ENCODE results near the gene ESPNL. TPM values are rescaled to one million over a fixed set of nuclear protein-coding genes. Genes with fewer than 3 reads are reported as not detected.

ESPNL gene
- total and polyA plus RNA-seq, 9 donors, result 0.11 to 12.9 (median 0.61) TPM

- Histone ChIP-seq H3K36me3 (no peaks in the 10 kb centered on the region), H3K9me3 (no peaks in the 10 kb centered on the region), H3K27ac (no peak overlapping the region), H3K27me3 (no peaks in the 10 kb centered on the region), H3K4me3 (no peak overlapping the region), H3K4me1 (ENCODE audit: insufficient read depth) (no peaks in the 10 kb centered on the region)
- no peak for DNase-seq
- intact Hi-C loops (cut with DNase I), result no loop called here
- 80 to 85% (median 85%) methylated on average over 3 of the region's 3 CpGs for WGBS, 3 donors
- TF ChIP-seq, protein P1, sequence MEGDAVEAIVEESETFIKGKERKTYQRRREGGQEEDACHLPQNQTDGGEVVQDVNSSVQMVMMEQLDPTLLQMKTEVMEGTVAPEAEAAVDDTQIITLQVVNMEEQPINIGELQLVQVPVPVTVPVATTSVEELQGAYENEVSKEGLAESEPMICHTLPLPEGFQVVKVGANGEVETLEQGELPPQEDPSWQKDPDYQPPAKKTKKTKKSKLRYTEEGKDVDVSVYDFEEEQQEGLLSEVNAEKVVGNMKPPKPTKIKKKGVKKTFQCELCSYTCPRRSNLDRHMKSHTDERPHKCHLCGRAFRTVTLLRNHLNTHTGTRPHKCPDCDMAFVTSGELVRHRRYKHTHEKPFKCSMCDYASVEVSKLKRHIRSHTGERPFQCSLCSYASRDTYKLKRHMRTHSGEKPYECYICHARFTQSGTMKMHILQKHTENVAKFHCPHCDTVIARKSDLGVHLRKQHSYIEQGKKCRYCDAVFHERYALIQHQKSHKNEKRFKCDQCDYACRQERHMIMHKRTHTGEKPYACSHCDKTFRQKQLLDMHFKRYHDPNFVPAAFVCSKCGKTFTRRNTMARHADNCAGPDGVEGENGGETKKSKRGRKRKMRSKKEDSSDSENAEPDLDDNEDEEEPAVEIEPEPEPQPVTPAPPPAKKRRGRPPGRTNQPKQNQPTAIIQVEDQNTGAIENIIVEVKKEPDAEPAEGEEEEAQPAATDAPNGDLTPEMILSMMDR (IDR thresholded peaks at IDR 0.05), result no peak
- TF ChIP-seq POLR2A (IDR thresholded peaks at IDR 0.05) (no peak), EP300 (IDR thresholded peaks at IDR 0.05) (no peak)
Observed at GRCh38 chr2:238059505-238059904, 40.6 kb upstream of the ESPNL start.

DNA sequence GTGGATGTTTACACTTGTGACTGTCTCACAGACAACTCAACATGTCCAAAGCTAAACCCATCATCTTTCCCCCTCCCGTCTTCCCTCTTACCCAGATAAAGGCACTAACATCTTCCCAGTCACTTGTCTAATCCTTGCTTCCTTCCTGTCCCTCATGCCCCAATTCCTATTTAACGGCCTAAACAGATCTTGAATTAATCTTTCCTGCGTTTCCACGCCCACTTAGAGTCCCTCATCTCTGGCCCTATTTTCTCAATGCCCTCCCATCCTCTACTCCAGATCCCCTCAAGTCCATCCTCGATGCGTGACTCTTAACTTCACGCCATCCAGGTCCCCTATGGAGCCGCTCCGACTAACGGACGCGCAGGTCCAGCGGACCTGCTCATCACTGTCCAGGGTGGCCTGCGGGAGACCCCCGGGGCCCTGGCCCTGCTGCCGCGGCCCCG, 40.0 kb upstream of the ESPNL start:
- Histone ChIP-seq H3K27me3 (no peaks in the 10 kb centered on the region), H3K9me3 (no peaks in the 10 kb centered on the region), H3K4me3 (peak overlapping the region; percentile 94), H3K36me3 (no peaks in the 10 kb centered on the region), H3K27ac (peak overlapping the region; percentile 61 to 73), H3K4me1 (ENCODE audit: insufficient read depth) (no peaks in the 10 kb centered on the region)
- intact Hi-C loops (cut with DNase I), result loop anchor here in 1 of 4 donors (5.0 kb wide), 1 partner anchor 93 kb away; the partner anchor contains the start of gene UBE2F
- TF ChIP-seq, protein P1 (IDR thresholded peaks at IDR 0.05), result peak in 1 of 3 donors; percentile 17
- no peak for TF ChIP-seq POLR2A (IDR thresholded peaks at IDR 0.05)
- 1 to 2% (median 2%) methylated on average over 16 to 18 of the region's 18 CpGs for WGBS, 3 donors
- no peak for DNase-seq

DNA sequence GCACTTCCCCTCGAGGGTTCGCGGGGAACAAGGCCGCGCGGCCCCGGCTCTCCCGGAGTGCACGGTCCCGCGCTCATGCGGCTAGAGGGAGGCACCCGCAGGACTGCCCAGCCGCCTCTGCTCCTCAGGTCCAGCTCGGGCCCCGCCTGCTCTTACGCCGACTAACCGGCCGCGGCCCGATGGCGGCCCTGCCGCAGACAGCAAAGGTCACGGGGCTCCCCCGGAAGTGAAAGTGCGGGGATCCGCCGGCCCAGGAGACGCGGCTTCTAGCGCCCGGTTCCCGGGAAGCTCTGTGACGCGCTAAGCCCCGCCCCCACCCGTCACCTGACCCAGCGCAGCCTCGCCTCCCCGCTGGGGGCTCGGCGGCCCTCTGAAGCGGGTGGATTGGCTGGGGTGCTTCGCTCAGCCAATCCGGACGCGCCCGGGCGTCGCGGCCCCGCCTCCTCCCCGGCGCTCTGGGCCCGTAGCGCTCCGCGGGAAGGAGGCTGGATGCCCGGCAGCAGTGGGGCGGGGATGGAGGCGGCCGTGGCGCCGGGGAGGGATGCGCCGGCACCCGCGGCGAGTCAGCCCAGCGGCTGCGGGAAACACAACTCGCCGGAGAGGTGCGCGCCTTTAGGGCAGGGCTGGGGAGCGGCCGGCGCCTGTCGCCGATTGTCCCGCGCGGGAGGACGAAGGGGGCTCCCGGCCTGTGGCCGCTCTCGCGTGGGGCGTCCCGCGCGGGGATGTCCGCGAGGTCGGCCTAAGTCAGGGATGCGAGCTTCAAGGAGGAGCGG, 39.4 kb upstream of the ESPNL start, which contains the start of gene SCLY:
Gene SCLY (plus strand): TSS at position 460 of the 773 bp plus-strand sequence. CDS start 54 bp downstream, at position 514.
- Histone ChIP-seq H3K27ac (peak within 1 kb of the TSS; percentile 71 to 73), H3K4me3 (peak within 1 kb of the TSS; percentile 94), H3K36me3 (no peaks in the 10 kb centered on the region), H3K4me1 (ENCODE audit: insufficient read depth) (no peaks in the 10 kb centered on the region), H3K27me3 (no peaks in the 10 kb centered on the region), H3K9me3 (no peaks in the 10 kb centered on the region)
- no peak for TF ChIP-seq EP300 (IDR thresholded peaks at IDR 0.05)
- TF ChIP-seq POLR2A (IDR thresholded peaks at IDR 0.05), result peak; percentile 82
- TF ChIP-seq, protein P1 (IDR thresholded peaks at IDR 0.05), result no peak
- WGBS, 3 donors, result 0% methylated on average over 64 to 98 of the region's 98 CpGs
- DNase-seq, result peak; percentile 97 to 98 (median 97)
- intact Hi-C loops (cut with DNase I), result loop anchor here in 1 of 4 donors (5.0 kb wide), 1 partner anchor 93 kb away; the partner anchor contains the start of gene UBE2F

DNA sequence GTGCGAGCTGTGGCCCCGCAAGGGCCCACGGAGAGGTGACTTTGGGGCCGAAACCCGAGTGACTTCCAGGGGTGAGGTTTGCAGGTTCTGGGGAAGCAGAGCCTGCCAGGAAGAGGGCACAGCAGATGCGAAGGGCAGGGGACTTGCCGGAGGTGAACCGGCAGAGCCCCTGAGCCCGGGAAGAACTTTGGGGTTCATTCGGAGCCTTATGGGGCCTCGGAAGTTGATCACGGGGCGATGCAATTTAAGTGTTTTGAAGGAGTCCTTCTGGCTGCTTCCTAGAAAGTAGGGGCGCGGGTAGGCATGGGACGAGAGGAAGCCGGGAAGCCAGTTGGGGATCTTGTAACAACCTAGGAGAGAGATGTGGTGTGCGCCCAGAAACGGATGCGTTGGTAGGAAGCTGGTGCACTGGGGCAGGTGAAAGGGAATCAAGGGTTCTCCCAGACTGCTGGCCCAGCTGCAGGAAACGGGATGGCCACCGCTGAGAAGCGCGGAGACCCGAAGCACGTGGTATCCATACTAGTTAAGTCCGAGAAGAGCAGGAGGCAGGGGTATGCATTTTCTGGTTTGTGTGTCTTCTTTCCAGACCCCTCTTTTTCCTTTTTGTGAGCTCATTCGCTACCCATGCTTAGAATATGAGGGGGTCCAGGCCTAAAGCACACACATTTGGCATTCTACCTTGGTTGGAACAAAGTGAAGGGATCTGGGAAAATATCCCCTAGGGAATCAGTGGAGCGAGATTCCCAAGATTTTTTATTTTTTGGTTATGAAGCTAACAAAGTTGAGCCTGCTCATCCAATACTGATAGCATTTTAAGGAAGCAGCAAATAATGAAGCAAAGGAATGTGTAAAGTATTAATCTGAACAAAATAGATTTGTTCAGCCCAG, 38.6 kb upstream of the ESPNL start:
- intact Hi-C loops (cut with DNase I), result loop anchor here in 1 of 4 donors (5.0 kb wide), 1 partner anchor 94 kb away; the partner anchor contains the start of gene UBE2F
- 1 to 2% (median 1%) methylated on average over 29 of the region's 29 CpGs for WGBS, 3 donors
- no peaks in the 10 kb centered on the region for H3K9me3 ChIP-seq
- DNase-seq, result peak in 4 of 5 donors; percentile 29 to 43 (median 38)
- H3K27ac ChIP-seq, result peak overlapping the region in 1 of 2 donors; percentile 71
- no peaks in the 10 kb centered on the region for H3K36me3 ChIP-seq
- no peaks in the 10 kb centered on the region for H3K27me3 ChIP-seq
- TF ChIP-seq, protein P1 (IDR thresholded peaks at IDR 0.05), result no peak
- TF ChIP-seq POLR2A (IDR thresholded peaks at IDR 0.05), result no peak
- no peak for TF ChIP-seq EP300 (IDR thresholded peaks at IDR 0.05)
- peak overlapping the region; percentile 88 for H3K4me3 ChIP-seq
- no peaks in the 10 kb centered on the region for H3K4me1 ChIP-seq (ENCODE audit: insufficient read depth)
